ENCODE results near the gene PTGR3.

PTGR3 gene

GRCh38 chr18:75248426-75249174, 39.7 kb upstream of the PTGR3 start:
- DNase-seq (ENCODE audit: insufficient read length) = no peak
- FAIRE-seq = no peak
- TF ChIP-seq POLR2AphosphoS5 (IDR thresholded peaks at IDR 0.05; ENCODE audit: low read depth, low read length) (no peak), POLR2A (IDR thresholded peaks at IDR 0.05; ENCODE audit: low read depth, low read length) (no peak), TAF1 (IDR thresholded peaks at IDR 0.05; ENCODE audit: borderline replicate concordance, low read depth, low read length) (no peak)

GRCh38 chr18:75247611-75248421, 38.9 kb upstream of the PTGR3 start:
- FAIRE-seq (peak; percentile 5), DNase-seq (ENCODE audit: insufficient read length) (no peak)
- TF ChIP-seq TAF1 (IDR thresholded peaks at IDR 0.05; ENCODE audit: borderline replicate concordance, low read depth, low read length) = no peak

GRCh38 chr18:75246721-75247610, 38.0 kb upstream of the PTGR3 start:
- no peak for DNase-seq (ENCODE audit: insufficient read length)
- TF ChIP-seq POLR2A (IDR thresholded peaks at IDR 0.05; ENCODE audit: low read depth, low read length) (no peak), POLR2AphosphoS5 (IDR thresholded peaks at IDR 0.05; ENCODE audit: low read depth, low read length) (no peak), TAF1 (IDR thresholded peaks at IDR 0.05; ENCODE audit: borderline replicate concordance, low read depth, low read length) (no peak)
- peak; percentile 44 for FAIRE-seq

- no peak for FAIRE-seq
- TF ChIP-seq TAF1 (IDR thresholded peaks at IDR 0.05; ENCODE audit: borderline replicate concordance, low read depth, low read length) (no peak), POLR2AphosphoS5 (IDR thresholded peaks at IDR 0.05; ENCODE audit: low read depth, low read length) (no peak), POLR2A (IDR thresholded peaks at IDR 0.05; ENCODE audit: low read depth, low read length) (no peak)
- DNase-seq (ENCODE audit: insufficient read length) = no peak
Observed at GRCh38 chr18:75244351-75245313, 35.7 kb upstream of the PTGR3 start.

- DNase-seq (ENCODE audit: insufficient read length) = no peak
- TF ChIP-seq POLR2A (IDR thresholded peaks at IDR 0.05; ENCODE audit: low read depth, low read length) (no peak), TAF1 (IDR thresholded peaks at IDR 0.05; ENCODE audit: borderline replicate concordance, low read depth, low read length) (no peak), POLR2AphosphoS5 (IDR thresholded peaks at IDR 0.05; ENCODE audit: low read depth, low read length) (no peak)
- FAIRE-seq = no peak
Observed at GRCh38 chr18:75241705-75242104, 32.8 kb upstream of the PTGR3 start.

- FAIRE-seq (no peak), DNase-seq (ENCODE audit: insufficient read length) (no peak)
- TF ChIP-seq POLR2A (IDR thresholded peaks at IDR 0.05; ENCODE audit: low read depth, low read length) (no peak), TAF1 (IDR thresholded peaks at IDR 0.05; ENCODE audit: borderline replicate concordance, low read depth, low read length) (no peak), POLR2AphosphoS5 (IDR thresholded peaks at IDR 0.05; ENCODE audit: low read depth, low read length) (no peak)
Observed at GRCh38 chr18:75240433-75240832, 31.5 kb upstream of the PTGR3 start.

GRCh38 chr18:75238786-75239185, 29.8 kb upstream of the PTGR3 start:
- TF ChIP-seq POLR2AphosphoS5 (IDR thresholded peaks at IDR 0.05; ENCODE audit: low read depth, low read length) (no peak), TAF1 (IDR thresholded peaks at IDR 0.05; ENCODE audit: borderline replicate concordance, low read depth, low read length) (no peak), POLR2A (IDR thresholded peaks at IDR 0.05; ENCODE audit: low read depth, low read length) (no peak)
- DNase-seq (ENCODE audit: insufficient read length) (no peak), FAIRE-seq (no peak)

- FAIRE-seq (no peak), DNase-seq (ENCODE audit: insufficient read length) (no peak)
- TF ChIP-seq POLR2A (IDR thresholded peaks at IDR 0.05; ENCODE audit: low read depth, low read length) = no peak
- TF ChIP-seq POLR2AphosphoS5 (IDR thresholded peaks at IDR 0.05; ENCODE audit: low read depth, low read length) = no peak
- TF ChIP-seq TAF1 (IDR thresholded peaks at IDR 0.05; ENCODE audit: borderline replicate concordance, low read depth, low read length) = no peak
Observed at GRCh38 chr18:75238100-75238499, 29.2 kb upstream of the PTGR3 start.

- DNase-seq (ENCODE audit: insufficient read length) (no peak), FAIRE-seq (no peak)
- no peak for TF ChIP-seq POLR2AphosphoS5 (IDR thresholded peaks at IDR 0.05; ENCODE audit: low read depth, low read length)
- no peak for TF ChIP-seq TAF1 (IDR thresholded peaks at IDR 0.05; ENCODE audit: borderline replicate concordance, low read depth, low read length)
- TF ChIP-seq POLR2A (IDR thresholded peaks at IDR 0.05; ENCODE audit: low read depth, low read length) = no peak
Observed at GRCh38 chr18:75235896-75236295, 27.0 kb upstream of the PTGR3 start.

GRCh38 chr18:75234901-75235300, 26.0 kb upstream of the PTGR3 start:
- FAIRE-seq = no peak
- DNase-seq (ENCODE audit: insufficient read length) = no peak
- TF ChIP-seq POLR2AphosphoS5 (IDR thresholded peaks at IDR 0.05; ENCODE audit: low read depth, low read length) (no peak), TAF1 (IDR thresholded peaks at IDR 0.05; ENCODE audit: borderline replicate concordance, low read depth, low read length) (no peak), POLR2A (IDR thresholded peaks at IDR 0.05; ENCODE audit: low read depth, low read length) (no peak)
